ENCODE measurements around the gene C1orf174. TPM values are rescaled to one million over a fixed set of nuclear protein-coding genes. Genes with fewer than 3 reads are reported as not detected.

C1orf174 gene
- total RNA-seq, 8 experiments from 2014 or later = 11.7 to 34.0 (median 22.9) TPM

DNA sequence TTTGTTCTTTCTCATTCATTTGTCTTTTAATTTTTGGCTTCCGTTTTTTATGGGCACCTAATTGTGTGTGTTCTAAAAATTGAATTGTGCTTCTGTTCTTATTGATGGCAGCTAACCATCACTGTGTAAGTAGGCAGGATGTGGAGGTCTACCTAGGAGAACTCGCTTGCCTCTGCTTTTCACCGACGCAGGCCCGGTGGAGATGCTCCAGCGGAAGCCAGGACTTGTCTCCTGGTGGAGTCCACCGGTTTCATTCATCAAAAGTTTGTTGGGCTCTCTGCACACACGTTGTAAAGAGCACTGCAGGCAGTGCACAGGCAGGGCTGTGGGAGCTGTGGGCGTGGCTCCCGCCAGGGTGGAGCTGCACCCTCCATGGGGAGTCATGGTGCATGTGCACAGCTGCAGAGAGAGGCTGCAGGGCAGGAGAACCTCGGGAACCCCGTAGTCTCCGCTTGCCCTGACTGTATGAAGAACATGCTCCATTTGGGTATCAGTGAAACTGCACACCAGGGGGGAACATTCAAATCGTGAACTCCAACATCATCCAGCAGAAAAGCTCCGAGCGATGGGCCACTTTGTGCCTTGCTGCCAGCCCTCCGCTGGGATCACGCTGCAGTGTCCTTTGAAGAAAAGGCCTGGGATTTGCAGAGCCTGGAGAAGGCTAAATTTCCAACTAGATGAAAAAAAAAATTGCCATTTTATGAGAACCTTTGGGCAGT is 6.0 kb upstream of the C1orf174 start:
- WGBS, 10 experiments = 57 to 86% (median 76%) methylated on average over 1 to 18 of the region's 18 CpGs; no CpG with 5 or more reads in 2 of the 10 experiments
- H3K4me3 ChIP-seq = no peak overlapping the region
- H3K27ac ChIP-seq = no peak overlapping the region
- H3K4me1 ChIP-seq (replicated peaks in 1 of 2) = peaks cover 6 to 11% of the 10 kb centered on the region in 2 donors
- ATAC-seq (replicated peaks in 6 of 8) = peak in 2 of 8 experiments; percentile 16 to 32
- in situ Hi-C loops (cut with MboI; ENCODE audit: low pct_unique_long_range_greater_than_20kb in 2 of 9, low sequenced_read_pairs in 9 of 9, unreplicated experiment in 9 of 9) = loop anchor here in 3 of 9 experiments (25.0 kb wide), 5 partner anchors 706 to 1831 kb away; partner anchors contain the start of gene AJAP1 (in 1 of the 3)

DNA sequence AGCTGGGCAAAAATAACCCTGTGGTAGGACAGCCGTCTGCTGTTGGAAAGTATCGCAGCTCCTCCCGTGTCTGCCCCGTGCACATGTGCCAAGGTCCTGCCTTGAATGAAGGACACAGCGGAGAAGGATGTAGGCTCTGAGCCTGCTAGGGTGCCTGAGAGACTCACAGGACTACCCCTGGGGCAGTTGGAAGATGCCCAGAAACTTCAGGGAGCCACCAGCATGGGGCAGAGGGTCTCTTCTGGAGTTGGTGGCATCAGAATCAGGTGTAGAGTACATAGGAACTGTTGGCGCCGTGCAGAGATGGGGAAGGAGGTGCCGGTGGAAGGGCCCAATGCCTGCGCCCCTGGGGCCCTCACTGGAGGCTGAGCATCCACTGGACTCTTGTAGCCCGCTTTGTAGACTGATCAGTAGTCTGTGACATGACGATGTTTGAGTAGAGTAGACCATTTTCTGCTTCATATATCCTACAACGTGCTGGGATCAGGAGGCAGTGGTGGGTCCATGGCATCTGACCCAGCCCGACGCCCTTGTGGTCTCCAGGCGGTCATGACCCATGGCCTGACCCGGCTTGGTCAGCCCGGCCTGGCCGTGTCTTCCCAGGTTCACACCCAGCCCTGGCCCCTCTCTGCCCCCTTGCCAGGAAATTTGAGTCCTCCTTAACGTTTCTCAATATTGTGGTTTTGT is 5.3 kb upstream of the C1orf174 start:
- H3K27ac ChIP-seq = no peak overlapping the region
- in situ Hi-C loops (cut with MboI; ENCODE audit: low pct_unique_long_range_greater_than_20kb in 2 of 9, low sequenced_read_pairs in 9 of 9, unreplicated experiment in 9 of 9) = loop anchor here in 3 of 9 experiments (25.0 kb wide), 5 partner anchors 707 to 1832 kb away; partner anchors contain the start of gene AJAP1 (in 1 of the 3)
- WGBS, 10 experiments = 43 to 93% (median 79%) methylated on average over 1 to 16 of the region's 19 CpGs; no CpG with 5 or more reads in 2 of the 10 experiments
- ATAC-seq (replicated peaks in 6 of 8) = no peak
- peaks cover 3 to 8% of the 10 kb centered on the region in 2 donors for H3K4me1 ChIP-seq (replicated peaks in 1 of 2)
- no peak overlapping the region for H3K4me3 ChIP-seq

- in situ Hi-C loops (cut with MboI; ENCODE audit: low pct_unique_long_range_greater_than_20kb in 2 of 9, low sequenced_read_pairs in 9 of 9, unreplicated experiment in 9 of 9) = loop anchor here in 3 of 9 experiments (25.0 kb wide), 5 partner anchors 707 to 1832 kb away; partner anchors contain the start of gene AJAP1 (in 1 of the 3)
- whole genome bisulfite sequencing, 10 experiments = 53 to 100% (median 75%) methylated on average over 1 to 4 of the region's 4 CpGs; no CpG with 5 or more reads in 1 of the 10 experiments
- peaks cover 3 to 8% of the 10 kb centered on the region in 2 donors for H3K4me1 ChIP-seq (replicated peaks in 1 of 2)
Observed at GRCh38 chr1:3904843-3905185, 4.7 kb upstream of the C1orf174 start.

GRCh38 chr1:3904006-3904842 is 4.2 kb upstream of the C1orf174 start:
- no peak for ATAC-seq (replicated peaks in 6 of 8)
- in situ Hi-C loops (cut with MboI; ENCODE audit: low pct_unique_long_range_greater_than_20kb in 2 of 9, low sequenced_read_pairs in 9 of 9, unreplicated experiment in 9 of 9) = loop anchor here in 3 of 9 experiments (25.0 kb wide), 5 partner anchors 708 to 1833 kb away; partner anchors contain the start of gene AJAP1 (in 1 of the 3)
- 74 to 100% (median 88%) methylated on average over 1 to 12 of the region's 24 CpGs; no CpG with 5 or more reads in 2 of the 10 experiments for WGBS, 10 experiments
- Histone ChIP-seq H3K4me3 (no peak overlapping the region), H3K27ac (no peak overlapping the region), H3K4me1 (replicated peaks in 1 of 2) (peaks cover 2 to 3% of the 10 kb centered on the region in 2 donors)

More at GRCh38 chr1:3904843-3905185, 4.7 kb upstream of the C1orf174 start:
- no peak overlapping the region for H3K27ac ChIP-seq
- no peak for ATAC-seq (replicated peaks in 6 of 8)
- H3K4me3 ChIP-seq = no peak overlapping the region

- WGBS, 10 experiments = 54 to 86% (median 75%) methylated on average over 3 to 9 of the region's 16 CpGs; no CpG with 5 or more reads in 2 of the 10 experiments
- H3K27ac ChIP-seq = no peak overlapping the region
- in situ Hi-C loops (cut with MboI; ENCODE audit: low pct_unique_long_range_greater_than_20kb in 2 of 9, low sequenced_read_pairs in 9 of 9, unreplicated experiment in 9 of 9) = loop anchor here in 3 of 9 experiments (25.0 kb wide), 5 partner anchors 709 to 1834 kb away; partner anchors contain the start of gene AJAP1 (in 1 of the 3)
Observed at GRCh38 chr1:3903141-3904005, 3.3 kb upstream of the C1orf174 start.

GRCh38 chr1:3902571-3903091 is 2.6 kb upstream of the C1orf174 start:
- H3K27ac ChIP-seq = no peak overlapping the region
- in situ Hi-C loops (cut with MboI; ENCODE audit: low pct_unique_long_range_greater_than_20kb in 2 of 9, low sequenced_read_pairs in 9 of 9, unreplicated experiment in 9 of 9) = loop anchor here in 3 of 9 experiments (25.0 kb wide), 5 partner anchors 710 to 1835 kb away; partner anchors contain the start of gene AJAP1 (in 1 of the 3)
- WGBS, 10 experiments = 0 to 100% (median 85%) methylated on average over 1 to 8 of the region's 10 CpGs; no CpG with 5 or more reads in 1 of the 10 experiments
- no peak overlapping the region for H3K4me3 ChIP-seq
- H3K4me1 ChIP-seq (replicated peaks in 1 of 2) = peaks cover 3 to 5% of the 10 kb centered on the region in 2 donors
- ATAC-seq (replicated peaks in 6 of 8) = no peak

More at GRCh38 chr1:3903141-3904005, 3.3 kb upstream of the C1orf174 start:
- Histone ChIP-seq H3K4me1 (replicated peaks in 1 of 2) (peaks cover 3 to 5% of the 10 kb centered on the region in 2 donors), H3K4me3 (no peak overlapping the region)
- no peak for ATAC-seq (replicated peaks in 6 of 8)

DNA sequence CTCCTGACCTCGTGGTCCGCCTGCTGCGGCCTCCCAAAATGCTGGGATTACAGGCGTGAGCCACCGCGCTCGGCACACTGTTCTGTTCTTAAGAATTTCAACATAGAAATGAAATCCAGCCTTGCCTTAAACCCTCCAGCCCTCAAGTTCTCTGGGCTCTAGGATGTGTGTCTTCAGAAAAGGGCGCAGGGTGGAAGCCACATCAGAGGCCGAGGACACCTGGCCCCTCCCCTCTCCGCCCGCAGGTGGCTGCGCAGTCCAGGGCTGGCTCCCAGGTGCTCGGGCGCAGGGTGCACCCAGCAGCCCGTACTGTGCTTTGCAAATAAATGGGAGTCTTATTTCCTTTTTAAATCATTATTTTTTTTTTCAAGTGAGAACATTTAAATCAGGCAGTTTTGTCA is 2.0 kb upstream of the C1orf174 start:
- 93 to 100% (median 97%) methylated on average over 3 to 10 of the region's 15 CpGs; no CpG with 5 or more reads in 4 of the 10 experiments for WGBS, 10 experiments
- Histone ChIP-seq H3K4me1 (replicated peaks in 1 of 2) (peaks cover 3 to 5% of the 10 kb centered on the region in 2 donors), H3K27ac (no peak overlapping the region), H3K4me3 (no peak overlapping the region)
- in situ Hi-C loops (cut with MboI; ENCODE audit: low pct_unique_long_range_greater_than_20kb in 2 of 9, low sequenced_read_pairs in 9 of 9, unreplicated experiment in 9 of 9) = loop anchor here in 3 of 9 experiments (25.0 kb wide), 5 partner anchors 710 to 1835 kb away; partner anchors contain the start of gene AJAP1 (in 1 of the 3)
- ATAC-seq (replicated peaks in 6 of 8) = no peak

DNA sequence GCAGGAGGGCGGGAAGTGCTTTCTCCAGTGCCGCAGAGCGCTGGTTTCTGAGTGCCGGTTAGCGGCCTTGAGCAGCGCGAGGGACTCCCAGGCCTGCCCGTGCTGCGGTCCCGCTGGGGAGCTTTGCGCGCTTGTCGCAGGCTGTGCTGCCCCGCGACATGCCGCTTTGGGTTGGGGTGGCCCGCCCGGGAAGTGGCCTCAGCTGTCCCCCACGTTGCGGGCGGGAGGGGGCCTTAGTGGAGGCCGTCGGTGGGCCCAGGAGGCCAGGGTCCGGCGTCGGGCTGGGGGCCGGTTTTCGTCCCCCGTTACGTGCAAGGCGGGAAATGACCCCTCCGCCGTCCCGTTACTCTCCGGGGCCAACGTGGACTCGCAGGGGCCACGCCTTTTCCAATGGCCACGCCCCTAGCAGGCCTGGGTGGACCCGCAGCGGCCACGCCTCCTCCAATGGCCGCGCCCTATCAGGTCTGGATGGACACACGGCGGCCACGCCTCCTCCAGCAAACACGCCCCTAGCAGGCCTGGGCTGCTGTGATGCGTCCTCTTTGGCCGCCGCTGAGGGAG is 977 bp upstream of the C1orf174 start:
- Histone ChIP-seq H3K4me3 (peak overlapping the region; percentile 57 to 86 (median 77)), H3K27ac (peak overlapping the region; percentile 94 to 98), H3K4me1 (replicated peaks in 1 of 2) (peaks cover 3 to 5% of the 10 kb centered on the region in 2 donors)
- ATAC-seq (replicated peaks in 6 of 8) = peak; percentile 48 to 70 (median 54)
- 0 to 30% (median 0%) methylated on average over 2 to 19 of the region's 51 CpGs; no CpG with 5 or more reads in 5 of the 10 experiments for WGBS, 10 experiments
- in situ Hi-C loops (cut with MboI; ENCODE audit: low pct_unique_long_range_greater_than_20kb in 2 of 9, low sequenced_read_pairs in 9 of 9, unreplicated experiment in 9 of 9) = loop anchor here in 3 of 9 experiments (25.0 kb wide), 5 partner anchors 711 to 1836 kb away; partner anchors contain the start of gene AJAP1 (in 1 of the 3)

DNA sequence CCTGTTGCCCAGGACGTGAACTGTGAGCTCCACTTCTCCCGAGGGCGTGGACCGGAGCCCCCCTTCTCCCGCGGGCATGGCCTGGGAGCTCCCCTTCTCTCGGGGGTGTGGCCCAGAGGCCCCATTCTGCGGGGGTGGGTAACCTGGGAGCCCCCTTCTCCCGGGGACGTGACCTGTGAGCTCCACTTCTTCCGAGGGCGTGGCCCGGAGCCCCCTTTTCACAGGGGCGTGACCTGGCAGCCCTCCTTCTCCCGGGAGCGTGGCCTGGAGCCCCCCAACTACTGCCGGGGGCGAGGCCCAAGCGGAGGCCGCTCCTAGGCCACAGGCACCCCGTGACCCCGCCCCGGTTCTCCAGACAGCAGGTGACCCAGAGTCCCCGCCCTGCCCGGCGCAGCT is 320 bp downstream of the C1orf174 start:
- peak in 2 of 8 experiments; percentile 2 to 6 for ATAC-seq (replicated peaks in 6 of 8)
- in situ Hi-C loops (cut with MboI; ENCODE audit: low pct_unique_long_range_greater_than_20kb in 2 of 9, low sequenced_read_pairs in 9 of 9, unreplicated experiment in 9 of 9) = loop anchor here in 3 of 9 experiments (25.0 kb wide), 5 partner anchors 713 to 1838 kb away; partner anchors contain the start of gene AJAP1 (in 1 of the 3)
- 0 to 13% methylated on average over 3 to 7 of the region's 26 CpGs; no CpG with 5 or more reads in 8 of the 10 experiments for whole genome bisulfite sequencing, 10 experiments

GRCh38 chr1:3898994-3899753 is 898 bp downstream of the C1orf174 start:
- peak overlapping the region; percentile 94 to 98 for H3K27ac ChIP-seq
- peak overlapping the region; percentile 57 to 86 (median 77) for H3K4me3 ChIP-seq
- in situ Hi-C loops (cut with MboI; ENCODE audit: low pct_unique_long_range_greater_than_20kb in 2 of 9, low sequenced_read_pairs in 9 of 9, unreplicated experiment in 9 of 9) = no loop called here
- peaks cover 3 to 5% of the 10 kb centered on the region in 2 donors for H3K4me1 ChIP-seq (replicated peaks in 1 of 2)
- WGBS, 10 experiments = 11 to 100% (median 36%) methylated on average over 1 to 8 of the region's 10 CpGs
- ATAC-seq (replicated peaks in 6 of 8) = no peak

More for the DNA sequence above, 320 bp downstream of the C1orf174 start:
- H3K27ac ChIP-seq = peak overlapping the region; percentile 94 to 98
- peak overlapping the region; percentile 57 to 86 (median 77) for H3K4me3 ChIP-seq
- peaks cover 3 to 5% of the 10 kb centered on the region in 2 donors for H3K4me1 ChIP-seq (replicated peaks in 1 of 2)
